ENCODE data around the gene CAPN14. TPM values are rescaled to one million over a fixed set of nuclear protein-coding genes. Genes with fewer than 3 reads are reported as not detected.

The CAPN14 gene
- total and polyA plus RNA-seq, 2 experiments from 2014 or later = 0.06 to 0.33 TPM

DNA sequence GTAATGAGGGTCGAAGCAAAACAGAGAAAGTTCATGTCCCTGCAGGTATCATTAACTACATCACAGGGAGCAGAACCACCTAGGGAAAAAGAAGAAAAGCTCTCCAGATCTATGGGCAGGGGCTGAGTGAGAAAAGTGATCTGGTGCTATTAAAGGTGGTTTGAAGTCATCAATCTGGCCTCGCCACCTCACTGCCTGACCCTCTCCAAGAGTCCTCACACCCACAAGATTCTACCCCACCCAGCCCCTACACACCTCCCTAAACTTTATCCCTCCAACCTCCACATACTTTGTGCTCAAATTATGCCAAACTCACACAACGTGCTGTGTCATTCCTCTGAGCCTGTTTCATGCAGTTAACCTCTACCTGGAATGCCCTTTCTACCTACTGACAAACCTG, 81.3 kb downstream of the CAPN14 start:
- no peak overlapping the region for H3K4me3 ChIP-seq
- peaks cover 4% of the 10 kb centered on the region for H3K4me1 ChIP-seq (ENCODE audit: insufficient read depth)
- H3K36me3 ChIP-seq (replicated peaks; ENCODE audit: insufficient read depth, low read depth) = no peaks in the 10 kb centered on the region
- H3K4me2 ChIP-seq = no peak overlapping the region
- no peaks in the 10 kb centered on the region for H4K20me1 ChIP-seq (ENCODE audit: insufficient read depth, poor library complexity, severe bottlenecking)
- no peak for DNase-seq (ENCODE audit: low spot score)
- peaks cover 79% of the 10 kb centered on the region for H3K27me3 ChIP-seq
- TF ChIP-seq EZH2 (IDR thresholded peaks at IDR 0.05; ENCODE audit: borderline replicate concordance) (no peak), EZH2phosphoT487 (IDR thresholded peaks at IDR 0.05; ENCODE audit: low read depth, severe bottlenecking, unreplicated experiment) (no peak)
- TF ChIP-seq, protein P1, sequence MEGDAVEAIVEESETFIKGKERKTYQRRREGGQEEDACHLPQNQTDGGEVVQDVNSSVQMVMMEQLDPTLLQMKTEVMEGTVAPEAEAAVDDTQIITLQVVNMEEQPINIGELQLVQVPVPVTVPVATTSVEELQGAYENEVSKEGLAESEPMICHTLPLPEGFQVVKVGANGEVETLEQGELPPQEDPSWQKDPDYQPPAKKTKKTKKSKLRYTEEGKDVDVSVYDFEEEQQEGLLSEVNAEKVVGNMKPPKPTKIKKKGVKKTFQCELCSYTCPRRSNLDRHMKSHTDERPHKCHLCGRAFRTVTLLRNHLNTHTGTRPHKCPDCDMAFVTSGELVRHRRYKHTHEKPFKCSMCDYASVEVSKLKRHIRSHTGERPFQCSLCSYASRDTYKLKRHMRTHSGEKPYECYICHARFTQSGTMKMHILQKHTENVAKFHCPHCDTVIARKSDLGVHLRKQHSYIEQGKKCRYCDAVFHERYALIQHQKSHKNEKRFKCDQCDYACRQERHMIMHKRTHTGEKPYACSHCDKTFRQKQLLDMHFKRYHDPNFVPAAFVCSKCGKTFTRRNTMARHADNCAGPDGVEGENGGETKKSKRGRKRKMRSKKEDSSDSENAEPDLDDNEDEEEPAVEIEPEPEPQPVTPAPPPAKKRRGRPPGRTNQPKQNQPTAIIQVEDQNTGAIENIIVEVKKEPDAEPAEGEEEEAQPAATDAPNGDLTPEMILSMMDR (IDR thresholded peaks at IDR 0.05; ENCODE audit: poor library complexity) = no peak
- no peak overlapping the region for H2AFZ ChIP-seq
- H3K27ac ChIP-seq = no peak overlapping the region
- H3K79me2 ChIP-seq = no peaks in the 10 kb centered on the region
- H3K9me2 ChIP-seq (replicated peaks; ENCODE audit: insufficient read depth) = no peaks in the 10 kb centered on the region
- WGBS (ENCODE audit: low lambda C conversion rate, missing lambda C conversion rate) = 71% methylated on average over 3 of the region's 3 CpGs
- H3K9me3 ChIP-seq (ENCODE audit: low read depth) = no peaks in the 10 kb centered on the region

DNA sequence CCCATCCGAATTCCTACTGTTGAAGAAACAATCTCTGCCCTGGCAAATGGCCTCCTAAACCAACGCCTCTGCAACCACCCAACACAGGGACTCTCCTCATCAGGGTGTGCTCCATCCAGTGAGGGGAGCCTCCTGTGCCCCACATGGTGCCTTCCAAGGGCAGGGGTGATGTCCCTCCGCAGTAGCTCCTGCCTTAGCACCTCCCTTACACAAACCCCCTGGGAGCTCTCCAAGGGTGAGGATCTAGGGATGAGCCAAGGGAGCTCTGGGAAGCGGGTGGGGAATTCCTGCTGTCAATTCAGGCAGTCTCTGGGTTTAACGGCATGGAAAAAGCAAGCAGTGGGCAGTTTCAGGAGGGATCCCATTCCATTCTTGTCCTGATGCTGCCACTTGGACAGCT, 82.8 kb downstream of the CAPN14 start:
- Histone ChIP-seq H3K27me3 (peaks cover 72% of the 10 kb centered on the region), H3K79me2 (no peaks in the 10 kb centered on the region), H4K20me1 (ENCODE audit: insufficient read depth, poor library complexity, severe bottlenecking) (no peaks in the 10 kb centered on the region), H3K9me3 (ENCODE audit: low read depth) (no peaks in the 10 kb centered on the region), H3K4me2 (no peak overlapping the region), H3K9me2 (replicated peaks; ENCODE audit: insufficient read depth) (no peaks in the 10 kb centered on the region), H3K4me1 (ENCODE audit: insufficient read depth) (peaks cover 4% of the 10 kb centered on the region), H2AFZ (no peak overlapping the region), H3K4me3 (no peak overlapping the region), H3K36me3 (replicated peaks; ENCODE audit: insufficient read depth, low read depth) (no peaks in the 10 kb centered on the region), H3K27ac (no peak overlapping the region)
- TF ChIP-seq, protein P1 (IDR thresholded peaks at IDR 0.05; ENCODE audit: poor library complexity) = no peak
- TF ChIP-seq EZH2phosphoT487 (IDR thresholded peaks at IDR 0.05; ENCODE audit: low read depth, severe bottlenecking, unreplicated experiment) = no peak
- no peak for TF ChIP-seq EZH2 (IDR thresholded peaks at IDR 0.05; ENCODE audit: borderline replicate concordance)
- DNase-seq (ENCODE audit: low spot score) = no peak
- WGBS (ENCODE audit: low lambda C conversion rate, missing lambda C conversion rate) = 90% methylated on average over 5 of the region's 5 CpGs

- H3K27me3 ChIP-seq = peaks cover 62% of the 10 kb centered on the region
- H3K27ac ChIP-seq = no peak overlapping the region
- no peaks in the 10 kb centered on the region for H3K9me3 ChIP-seq (ENCODE audit: low read depth)
- TF ChIP-seq, protein P1 (IDR thresholded peaks at IDR 0.05; ENCODE audit: poor library complexity) = no peak
- TF ChIP-seq EZH2 (IDR thresholded peaks at IDR 0.05; ENCODE audit: borderline replicate concordance) (no peak), EZH2phosphoT487 (IDR thresholded peaks at IDR 0.05; ENCODE audit: low read depth, severe bottlenecking, unreplicated experiment) (no peak)
- H3K9me2 ChIP-seq (replicated peaks; ENCODE audit: insufficient read depth) = no peaks in the 10 kb centered on the region
- peaks cover 4% of the 10 kb centered on the region for H3K4me1 ChIP-seq (ENCODE audit: insufficient read depth)
- no peak overlapping the region for H3K4me2 ChIP-seq
- 93% methylated on average over 5 of the region's 5 CpGs for WGBS (ENCODE audit: low lambda C conversion rate, missing lambda C conversion rate)
- H3K36me3 ChIP-seq (replicated peaks; ENCODE audit: insufficient read depth, low read depth) = no peaks in the 10 kb centered on the region
- no peak overlapping the region for H2AFZ ChIP-seq
- DNase-seq (ENCODE audit: low spot score) = no peak
- no peaks in the 10 kb centered on the region for H3K79me2 ChIP-seq
- no peak overlapping the region for H3K4me3 ChIP-seq
- H4K20me1 ChIP-seq (ENCODE audit: insufficient read depth, poor library complexity, severe bottlenecking) = no peaks in the 10 kb centered on the region
Observed at GRCh38 chr2:31132786-31133185, 84.5 kb downstream of the CAPN14 start.

- no peak overlapping the region for H3K4me2 ChIP-seq
- peaks cover 53% of the 10 kb centered on the region for H3K27me3 ChIP-seq
- H3K79me2 ChIP-seq = no peaks in the 10 kb centered on the region
- H2AFZ ChIP-seq = no peak overlapping the region
- no peak for DNase-seq (ENCODE audit: low spot score)
- H3K4me1 ChIP-seq (ENCODE audit: insufficient read depth) = no peaks in the 10 kb centered on the region
- H3K9me3 ChIP-seq (ENCODE audit: low read depth) = no peaks in the 10 kb centered on the region
- H3K27ac ChIP-seq = no peak overlapping the region
- TF ChIP-seq EZH2phosphoT487 (IDR thresholded peaks at IDR 0.05; ENCODE audit: low read depth, severe bottlenecking, unreplicated experiment) (no peak), EZH2 (IDR thresholded peaks at IDR 0.05; ENCODE audit: borderline replicate concordance) (no peak)
- TF ChIP-seq, protein P1 (IDR thresholded peaks at IDR 0.05; ENCODE audit: poor library complexity) = no peak
- WGBS (ENCODE audit: low lambda C conversion rate, missing lambda C conversion rate) = 63% methylated on average over 4 of the region's 4 CpGs
- no peaks in the 10 kb centered on the region for H3K36me3 ChIP-seq (replicated peaks; ENCODE audit: insufficient read depth, low read depth)
- no peaks in the 10 kb centered on the region for H3K9me2 ChIP-seq (replicated peaks; ENCODE audit: insufficient read depth)
- no peak overlapping the region for H3K4me3 ChIP-seq
- H4K20me1 ChIP-seq (ENCODE audit: insufficient read depth, poor library complexity, severe bottlenecking) = no peaks in the 10 kb centered on the region
Observed at GRCh38 chr2:31131871-31132270, 85.4 kb downstream of the CAPN14 start.
